Pancreas (tissue), 10 donors: ENCODE measurements around the gene GTPBP8. TPM values are rescaled to one million over a fixed set of nuclear protein-coding genes. Genes with fewer than 3 reads are reported as not detected.

Experiments
- ATAC-seq, 4 donors: fragments of 200-7000 bp; cut with Tn5 transposase; one replicate each; pipeline versions ENCODE4 v1.8.0 to v1.9.1; 2020; ENCODE audit warnings: mild to moderate bottlenecking in 4 of 4, moderate library complexity in 4 of 4
- DNase-seq, 6 donors: peaks; one replicate each; pipeline ENCODE4 v3.0.0-alpha.2; 2020
- FAIRE-seq: peaks from 2 replicates; lab custom pipeline; 2012; peaks lifted over from hg19 to GRCh38; lab: Jason Lieb, UNC
- H3K27ac ChIP-seq, 4 donors: fragments of 200-600 bp; sonication (generic); 1 replicate in 3 of 4; 2 replicates in 1 of 4; pipeline versions ENCODE4 v1.5.0 to v1.8.0; 2020
- H3K27me3 ChIP-seq, 4 donors: fragments of 200-600 bp; one replicate each; pipeline ENCODE4 v1.8.0; 2021
- H3K36me3 ChIP-seq, 3 donors: fragments of 200-600 bp; sonication (generic) in 1 of 3; one replicate each; pipeline versions ENCODE4 v1.5.0 to v1.8.0; 2020 to 2021
- H3K4me1 ChIP-seq, 3 donors: fragments of 200-600 bp; one replicate each; pipeline ENCODE4 v1.8.0; 2021
- H3K4me3 ChIP-seq, 4 donors: fragments of 200-600 bp; sonication (generic) in 2 of 4; one replicate each; pipeline versions ENCODE4 v1.5.0 to v1.8.0; 2020 to 2021
- H3K9me3 ChIP-seq, 4 donors: fragments of 200-600 bp; one replicate each; pipeline ENCODE4 v1.8.0; 2021
- WGBS, 2 donors: extraction: QIAGEN DNeasy Blood & Tissue Kit; methylation state at CpG; one replicate each; pipeline ENCODE4 v1.1.7; 2013; 5-methylcytosine and 5-hydroxymethylcytosine counted together
- intact Hi-C, 3 donors: fragments of 100-400 bp; cut with DNase I; formaldehyde crosslinking; loops; one replicate each; pipeline versions ENCODE4 v1.11.1 to v1.14.2; 2022
- polyA plus RNA-seq, 2 donors: library from polyadenylated mRNA; stranded (reverse); fragments of 200-250 nt; gene quantifications; one replicate each; pipeline ENCODE4 v1.2.3, GENCODE V29; 2013
- total RNA-seq, 6 donors: library from RNA; stranded (reverse); fragmentation: NEBNext Ultra II Directional in 4 of 6; extraction: Animal tissue kit (Norgen Biotek cat#: 25700) in 4 of 6; gene quantifications; one replicate each; pipeline versions ENCODE4 v1.2.1 to v1.2.4, GENCODE V29; 2021 to 2023
- TF ChIP-seq, protein P1 (sequence below), 4 donors: fragments of 200-600 bp; sonication (generic) in 3 of 4; IDR thresholded peaks; one replicate each; pipeline versions ENCODE4 v1.5.0 to v1.8.0; 2021; ENCODE audit warnings: antibody characterized with exemption in 4 of 4
- donor health status: healthy with polysubstance abuse.
- donor health status: DM: no; HTN: no; CAD: no; lungs with moderate emphysema.
- donor health status: DM: no; HTN: no; CAD: no.
- donor health status: control.
- donor health status: control.
- donor health status: Bipolar disorder and iron deficiency.
- donor health status: DM: yes; HTN: yes; CAD: no.
- donor health status: DM: no; HTN: no; CAD: no.
- donor health status: DM: no; HTN: no; CAD: no.
- donor health status: DM: yes; HTN: yes; CAD: no.

GTPBP8 gene
- total RNA-seq (10 to 100 TPM in 1 of 6 donors, 1 to 10 TPM in 5; 4.0 to 14.0 (median 7.8) TPM), polyA plus RNA-seq (1 to 10 TPM; 3.6 to 6.2 TPM)

DNA sequence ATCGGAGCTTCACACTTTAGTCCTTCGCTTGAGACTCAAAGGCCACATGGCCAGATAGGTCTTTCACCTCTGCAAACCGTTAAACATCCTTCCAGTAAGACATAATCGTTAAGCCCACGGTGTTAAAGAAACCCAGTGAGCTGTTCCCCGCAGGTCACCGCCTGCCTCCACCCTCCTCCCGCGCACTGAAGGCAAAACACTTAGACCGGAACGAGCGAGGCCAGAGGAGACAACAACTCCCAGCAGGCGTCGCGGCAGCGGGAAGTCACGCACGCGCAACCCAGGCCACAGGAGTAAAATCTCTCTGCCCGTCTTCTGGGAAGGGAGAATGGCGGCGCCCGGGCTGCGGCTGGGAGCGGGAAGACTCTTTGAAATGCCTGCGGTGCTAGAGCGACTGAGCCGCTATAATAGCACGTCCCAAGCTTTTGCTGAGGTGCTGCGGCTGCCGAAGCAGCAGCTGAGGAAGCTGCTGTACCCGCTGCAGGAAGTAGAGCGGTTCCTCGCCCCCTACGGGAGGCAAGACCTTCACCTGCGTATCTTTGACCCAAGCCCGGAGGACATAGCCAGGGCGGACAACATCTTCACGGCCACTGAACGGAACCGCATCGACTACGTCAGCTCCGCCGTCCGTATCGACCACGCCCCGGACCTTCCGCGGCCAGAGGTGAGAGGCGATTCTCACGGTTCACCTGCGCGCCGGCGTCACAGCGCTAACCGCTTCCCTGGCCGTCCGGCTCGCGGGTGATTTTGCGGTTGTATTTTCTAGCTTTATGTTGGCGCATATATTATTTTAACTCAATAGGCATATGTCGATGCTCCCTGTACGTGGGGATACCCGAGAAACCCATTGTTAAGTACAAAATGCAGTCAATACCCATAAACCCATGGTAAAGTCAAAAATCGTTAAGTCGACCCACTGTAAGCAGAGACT, at the start of gene GTPBP8:
GTPBP8 (plus strand) TSS at position 313 of the 931 bp plus-strand sequence; CDS start at position 329, 16 bp downstream.
- Histone ChIP-seq H3K36me3 (no peaks in the 10 kb centered on the region), H3K9me3 (no peaks in the 10 kb centered on the region), H3K27me3 (no peaks in the 10 kb centered on the region), H3K4me3 (peak within 1 kb of the TSS; percentile 64 to 80 (median 70)), H3K4me1 (peaks cover 0 to 19% (median 17%) of the 10 kb centered on the region in 3 donors), H3K27ac (peak within 1 kb of the TSS; percentile 97 to 100 (median 99))
- TF ChIP-seq, protein P1, sequence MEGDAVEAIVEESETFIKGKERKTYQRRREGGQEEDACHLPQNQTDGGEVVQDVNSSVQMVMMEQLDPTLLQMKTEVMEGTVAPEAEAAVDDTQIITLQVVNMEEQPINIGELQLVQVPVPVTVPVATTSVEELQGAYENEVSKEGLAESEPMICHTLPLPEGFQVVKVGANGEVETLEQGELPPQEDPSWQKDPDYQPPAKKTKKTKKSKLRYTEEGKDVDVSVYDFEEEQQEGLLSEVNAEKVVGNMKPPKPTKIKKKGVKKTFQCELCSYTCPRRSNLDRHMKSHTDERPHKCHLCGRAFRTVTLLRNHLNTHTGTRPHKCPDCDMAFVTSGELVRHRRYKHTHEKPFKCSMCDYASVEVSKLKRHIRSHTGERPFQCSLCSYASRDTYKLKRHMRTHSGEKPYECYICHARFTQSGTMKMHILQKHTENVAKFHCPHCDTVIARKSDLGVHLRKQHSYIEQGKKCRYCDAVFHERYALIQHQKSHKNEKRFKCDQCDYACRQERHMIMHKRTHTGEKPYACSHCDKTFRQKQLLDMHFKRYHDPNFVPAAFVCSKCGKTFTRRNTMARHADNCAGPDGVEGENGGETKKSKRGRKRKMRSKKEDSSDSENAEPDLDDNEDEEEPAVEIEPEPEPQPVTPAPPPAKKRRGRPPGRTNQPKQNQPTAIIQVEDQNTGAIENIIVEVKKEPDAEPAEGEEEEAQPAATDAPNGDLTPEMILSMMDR (IDR thresholded peaks at IDR 0.05), result no peak
- WGBS, 2 donors, result 1% methylated on average over 69 to 70 of the region's 70 CpGs
- ATAC-seq (peak; percentile 94 to 98 (median 96)), FAIRE-seq (no peak), DNase-seq (peak; percentile 90 to 96 (median 91))
- intact Hi-C loops, result no loop called here

DNA sequence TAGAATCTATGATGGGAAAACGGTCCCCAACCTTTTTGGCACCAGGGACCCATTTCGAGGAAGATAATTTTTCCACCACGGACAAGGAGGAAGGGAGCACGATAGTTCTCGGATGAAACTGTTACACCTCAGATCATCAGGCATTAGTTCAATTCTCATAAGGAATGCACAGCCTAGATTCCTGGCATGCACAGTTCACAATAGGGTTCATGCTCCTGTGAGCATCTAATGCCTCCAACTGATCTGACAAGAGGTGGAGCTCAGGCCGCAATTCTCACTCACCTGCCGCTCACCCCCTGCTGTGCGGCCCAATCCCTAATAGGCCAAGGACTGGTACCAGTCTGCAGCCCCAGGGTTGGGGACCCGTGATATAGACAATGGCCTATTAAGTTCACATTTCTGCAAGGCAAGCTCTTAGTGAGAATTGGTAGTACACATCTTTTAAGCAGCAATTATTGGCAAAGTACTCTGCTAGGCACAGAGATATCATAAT, 42.4 kb upstream of the GTPBP8 start:
- H3K9me3 ChIP-seq, result no peaks in the 10 kb centered on the region
- no peaks in the 10 kb centered on the region for H3K27me3 ChIP-seq
- TF ChIP-seq, protein P1 (IDR thresholded peaks at IDR 0.05), result no peak
- H3K4me1 ChIP-seq, result no peaks in the 10 kb centered on the region
- intact Hi-C loops, result no loop called here
- no peak overlapping the region for H3K4me3 ChIP-seq
- WGBS, 2 donors, result 68 to 75% methylated on average over 9 of the region's 9 CpGs
- H3K27ac ChIP-seq, result no peak overlapping the region
- no peak for FAIRE-seq
- no peak for DNase-seq
- no peaks in the 10 kb centered on the region for H3K36me3 ChIP-seq
- ATAC-seq, result no peak

DNA sequence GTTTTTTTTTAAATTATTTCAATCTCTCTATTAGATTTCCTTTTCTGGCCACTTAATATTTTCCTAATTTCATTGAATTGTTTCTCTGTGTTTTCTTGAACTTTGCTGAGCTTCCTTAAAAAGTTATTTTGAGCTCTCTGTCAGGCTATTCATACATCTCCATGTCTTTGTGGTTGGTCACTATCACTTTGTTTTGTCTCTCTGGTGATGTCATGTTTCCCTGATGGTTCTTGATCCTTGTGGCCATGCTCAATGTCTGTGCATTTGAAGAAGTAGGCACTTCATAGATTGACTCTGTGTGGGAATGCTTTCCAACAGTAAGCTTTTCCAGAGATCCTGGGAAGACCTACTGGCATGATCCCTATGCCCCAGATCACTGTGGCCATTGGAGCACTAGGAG, 34.4 kb upstream of the GTPBP8 start:
- no peak for FAIRE-seq

DNA sequence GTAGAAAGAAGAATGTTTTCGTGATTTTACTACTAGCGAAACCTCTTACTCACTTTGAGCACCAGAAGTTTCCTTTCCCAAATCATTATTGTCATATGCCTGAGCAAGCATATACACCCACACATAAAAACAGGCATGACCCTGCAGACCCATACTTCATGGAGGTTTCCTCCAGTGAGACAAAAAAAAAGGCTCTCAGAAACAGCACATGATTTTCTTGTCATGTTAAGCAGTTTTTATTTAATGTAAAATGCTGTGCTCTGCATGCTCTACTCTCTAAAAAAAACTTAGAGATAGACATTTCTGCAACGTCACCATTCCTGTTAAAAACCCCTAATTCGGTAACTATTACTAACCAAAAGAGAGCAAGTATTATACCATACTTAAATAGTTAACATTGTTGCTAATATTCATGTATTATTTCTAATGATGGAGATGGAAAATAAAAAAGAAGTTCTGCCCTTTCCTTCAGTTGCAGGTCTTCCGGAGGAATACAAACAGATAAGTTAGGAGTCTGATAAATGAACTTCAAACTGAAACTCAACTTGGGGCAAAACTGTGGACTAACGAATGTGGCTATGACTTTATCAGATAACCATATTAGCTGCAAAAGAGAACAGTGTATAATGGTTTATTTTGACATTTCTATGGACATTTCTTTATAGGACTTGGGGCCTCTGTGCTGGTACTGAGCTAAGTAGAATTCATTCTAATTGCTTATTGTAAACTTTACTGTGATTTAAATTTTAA, 31.8 kb upstream of the GTPBP8 start:
- TF ChIP-seq, protein P1 (IDR thresholded peaks at IDR 0.05), result no peak
- Histone ChIP-seq H3K9me3 (no peaks in the 10 kb centered on the region), H3K4me1 (no peaks in the 10 kb centered on the region), H3K27ac (no peak overlapping the region), H3K4me3 (no peak overlapping the region), H3K27me3 (no peaks in the 10 kb centered on the region), H3K36me3 (no peaks in the 10 kb centered on the region)
- ATAC-seq, result peak in 1 of 4 donors; percentile 39
- FAIRE-seq, result no peak
- 37 to 53% methylated on average over 6 of the region's 6 CpGs for WGBS, 2 donors
- no peak for DNase-seq
- intact Hi-C loops, result no loop called here

More for the DNA sequence above, 34.4 kb upstream of the GTPBP8 start:
- H3K4me1 ChIP-seq, result no peaks in the 10 kb centered on the region
- TF ChIP-seq, protein P1 (IDR thresholded peaks at IDR 0.05), result no peak
- DNase-seq (no peak), ATAC-seq (no peak)
- H3K4me3 ChIP-seq, result no peak overlapping the region
- H3K27ac ChIP-seq, result no peak overlapping the region
- no peaks in the 10 kb centered on the region for H3K36me3 ChIP-seq
- H3K9me3 ChIP-seq, result no peaks in the 10 kb centered on the region
- no peaks in the 10 kb centered on the region for H3K27me3 ChIP-seq
- intact Hi-C loops, result no loop called here
